HL-60 (cell line): Measurements from ENCODE around the gene TMEM273.

Experiments used
- DNase-seq, 2 experiments: peaks; one replicate each; pipeline ENCODE4 v3.0.0-alpha.2; 2010 to 2020; ENCODE audit warnings: low read depth in 1 of 2, low spot score in 1 of 2
- H3K27ac ChIP-seq: fragments of 250-450 bp; sonication (Bioruptor Pico); replicated peaks from 2 replicates; pipeline ENCODE4 v1.5.1; 2020; ENCODE audit warnings: mild to moderate bottlenecking, moderate library complexity
- H3K27me3 ChIP-seq: fragments of 250-450 bp; sonication (Bioruptor Pico); 2 replicates; pipeline ENCODE4 v1.5.1; 2021; ENCODE audit warnings: mild to moderate bottlenecking, moderate library complexity; ENCODE audit not compliant: insufficient read depth, poor library complexity, severe bottlenecking
- H3K4me3 ChIP-seq: replicated peaks from 2 replicates; pipeline ENCODE4 v1.5.1; 2011; ENCODE audit warnings: mild to moderate bottlenecking, control low read depth, low read length; ENCODE audit not compliant: insufficient read depth
- GABPA ChIP-seq: IDR thresholded peaks from 2 replicates; pipeline ENCODE4 v1.6.1; 2012; ENCODE audit warnings: low read depth
- POLR2AphosphoS5 ChIP-seq: IDR thresholded peaks from 2 replicates; pipeline ENCODE4 v1.6.1; 2012; ENCODE audit warnings: low read depth
- SPI1 ChIP-seq: IDR thresholded peaks from 2 replicates; pipeline ENCODE4 v1.6.1; 2012; ENCODE audit warnings: low read depth, mild to moderate bottlenecking, borderline replicate concordance
- TF ChIP-seq, protein P1 (sequence below): IDR thresholded peaks from one replicate; pipeline ENCODE4 v1.5.1; 2011; ENCODE audit warnings: low read length, control low read depth, inconsistent platforms; ENCODE audit not compliant: insufficient read depth
- TF ChIP-seq, protein P2 (sequence below): IDR thresholded peaks from 2 replicates; pipeline ENCODE4 v1.6.1; 2012; ENCODE audit warnings: low read depth; ENCODE audit not compliant: insufficient replicate concordance

The TMEM273 gene

DNA sequence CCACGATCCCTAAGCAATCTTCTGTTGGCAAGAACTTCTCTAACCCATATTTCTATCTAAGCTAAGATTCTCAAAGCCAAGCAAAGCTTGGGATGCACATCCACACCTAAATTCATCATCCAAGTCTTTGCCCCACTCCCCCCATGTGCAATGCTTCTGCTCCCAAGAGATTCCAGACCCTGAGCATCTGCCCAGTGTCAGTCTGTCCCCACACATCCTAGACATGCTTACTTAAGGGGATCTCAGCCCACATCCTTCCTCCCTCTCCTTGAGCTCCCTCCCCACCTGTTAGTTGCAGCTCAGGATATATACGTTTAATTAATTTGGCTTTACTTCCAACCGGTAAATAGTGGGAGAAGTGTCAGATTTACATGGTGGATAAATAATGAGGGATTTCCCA lies 17.0 kb upstream of the TMEM273 start:
- DNase-seq = no peak
- no peak for TF ChIP-seq SPI1
- TF ChIP-seq, protein P1, sequence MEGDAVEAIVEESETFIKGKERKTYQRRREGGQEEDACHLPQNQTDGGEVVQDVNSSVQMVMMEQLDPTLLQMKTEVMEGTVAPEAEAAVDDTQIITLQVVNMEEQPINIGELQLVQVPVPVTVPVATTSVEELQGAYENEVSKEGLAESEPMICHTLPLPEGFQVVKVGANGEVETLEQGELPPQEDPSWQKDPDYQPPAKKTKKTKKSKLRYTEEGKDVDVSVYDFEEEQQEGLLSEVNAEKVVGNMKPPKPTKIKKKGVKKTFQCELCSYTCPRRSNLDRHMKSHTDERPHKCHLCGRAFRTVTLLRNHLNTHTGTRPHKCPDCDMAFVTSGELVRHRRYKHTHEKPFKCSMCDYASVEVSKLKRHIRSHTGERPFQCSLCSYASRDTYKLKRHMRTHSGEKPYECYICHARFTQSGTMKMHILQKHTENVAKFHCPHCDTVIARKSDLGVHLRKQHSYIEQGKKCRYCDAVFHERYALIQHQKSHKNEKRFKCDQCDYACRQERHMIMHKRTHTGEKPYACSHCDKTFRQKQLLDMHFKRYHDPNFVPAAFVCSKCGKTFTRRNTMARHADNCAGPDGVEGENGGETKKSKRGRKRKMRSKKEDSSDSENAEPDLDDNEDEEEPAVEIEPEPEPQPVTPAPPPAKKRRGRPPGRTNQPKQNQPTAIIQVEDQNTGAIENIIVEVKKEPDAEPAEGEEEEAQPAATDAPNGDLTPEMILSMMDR = no peak
- TF ChIP-seq, protein P2, sequence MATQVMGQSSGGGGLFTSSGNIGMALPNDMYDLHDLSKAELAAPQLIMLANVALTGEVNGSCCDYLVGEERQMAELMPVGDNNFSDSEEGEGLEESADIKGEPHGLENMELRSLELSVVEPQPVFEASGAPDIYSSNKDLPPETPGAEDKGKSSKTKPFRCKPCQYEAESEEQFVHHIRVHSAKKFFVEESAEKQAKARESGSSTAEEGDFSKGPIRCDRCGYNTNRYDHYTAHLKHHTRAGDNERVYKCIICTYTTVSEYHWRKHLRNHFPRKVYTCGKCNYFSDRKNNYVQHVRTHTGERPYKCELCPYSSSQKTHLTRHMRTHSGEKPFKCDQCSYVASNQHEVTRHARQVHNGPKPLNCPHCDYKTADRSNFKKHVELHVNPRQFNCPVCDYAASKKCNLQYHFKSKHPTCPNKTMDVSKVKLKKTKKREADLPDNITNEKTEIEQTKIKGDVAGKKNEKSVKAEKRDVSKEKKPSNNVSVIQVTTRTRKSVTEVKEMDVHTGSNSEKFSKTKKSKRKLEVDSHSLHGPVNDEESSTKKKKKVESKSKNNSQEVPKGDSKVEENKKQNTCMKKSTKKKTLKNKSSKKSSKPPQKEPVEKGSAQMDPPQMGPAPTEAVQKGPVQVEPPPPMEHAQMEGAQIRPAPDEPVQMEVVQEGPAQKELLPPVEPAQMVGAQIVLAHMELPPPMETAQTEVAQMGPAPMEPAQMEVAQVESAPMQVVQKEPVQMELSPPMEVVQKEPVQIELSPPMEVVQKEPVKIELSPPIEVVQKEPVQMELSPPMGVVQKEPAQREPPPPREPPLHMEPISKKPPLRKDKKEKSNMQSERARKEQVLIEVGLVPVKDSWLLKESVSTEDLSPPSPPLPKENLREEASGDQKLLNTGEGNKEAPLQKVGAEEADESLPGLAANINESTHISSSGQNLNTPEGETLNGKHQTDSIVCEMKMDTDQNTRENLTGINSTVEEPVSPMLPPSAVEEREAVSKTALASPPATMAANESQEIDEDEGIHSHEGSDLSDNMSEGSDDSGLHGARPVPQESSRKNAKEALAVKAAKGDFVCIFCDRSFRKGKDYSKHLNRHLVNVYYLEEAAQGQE = no peak

DNA sequence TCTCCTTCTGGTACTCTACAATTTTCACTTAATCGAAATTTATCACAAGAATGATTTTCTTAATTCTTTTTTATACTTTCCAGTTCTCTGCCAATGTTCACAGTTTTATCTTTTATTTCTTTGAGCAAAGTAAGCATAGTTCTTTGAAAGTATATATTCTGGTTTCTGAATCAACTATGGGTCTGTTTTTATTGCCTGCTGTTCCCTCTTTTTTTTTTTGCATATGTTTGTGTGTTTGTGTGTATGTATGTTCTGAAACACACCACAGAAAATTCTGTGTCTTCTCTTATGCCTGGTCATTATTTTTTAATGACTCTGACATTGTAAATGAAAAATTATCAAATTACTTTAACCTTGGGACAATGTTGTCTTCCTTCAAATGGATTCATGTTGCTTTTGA lies 15.9 kb upstream of the TMEM273 start:
- Histone ChIP-seq H3K4me3 (no peak overlapping the region), H3K27me3 (no peaks in the 10 kb centered on the region), H3K27ac (no peak overlapping the region)
- no peak for TF ChIP-seq SPI1
- TF ChIP-seq, protein P2 = no peak
- TF ChIP-seq, protein P1 = no peak
- no peak for DNase-seq

More for the DNA sequence above, 17.0 kb upstream of the TMEM273 start:
- H3K4me3 ChIP-seq = no peak overlapping the region
- no peaks in the 10 kb centered on the region for H3K27me3 ChIP-seq
- H3K27ac ChIP-seq = no peak overlapping the region

DNA sequence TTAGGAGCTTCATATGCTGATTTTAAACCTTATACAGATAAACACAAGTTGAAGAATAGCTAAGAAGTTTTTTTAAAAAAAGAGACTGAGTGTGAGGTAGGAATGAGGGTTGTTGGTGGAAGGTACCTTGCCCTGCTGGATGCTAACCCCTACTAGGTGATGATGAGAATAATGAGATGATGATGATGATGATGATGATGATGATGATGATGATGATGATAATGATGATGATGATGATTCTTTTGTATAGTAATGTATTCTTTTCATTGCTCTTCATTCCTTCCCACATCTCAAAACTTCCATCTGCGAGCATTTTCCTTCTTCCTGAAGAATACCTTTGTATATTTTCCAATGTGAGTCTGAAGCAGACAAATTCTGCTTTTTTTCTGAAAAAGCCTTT lies 14.1 kb upstream of the TMEM273 start:
- H3K27me3 ChIP-seq = no peaks in the 10 kb centered on the region
- no peak overlapping the region for H3K27ac ChIP-seq
- no peak overlapping the region for H3K4me3 ChIP-seq
- TF ChIP-seq, protein P2 = no peak
- TF ChIP-seq, protein P1 = no peak
- TF ChIP-seq SPI1 (no peak), POLR2AphosphoS5 (no peak), GABPA (no peak)
- no peak for DNase-seq
